Amygdala (tissue), 56 donors: ENCODE results near the gene ACOX3.
"Not testable (repeated sequence)": the region's sequence is repeated elsewhere in the genome, so short reads cannot be mapped to it uniquely, and the experiment has no call there.

Experiments used
- DNase-seq, 56 donors: peaks; one replicate each; lab custom pipeline; 2025; lab: John Stamatoyannopoulos, UW

The ACOX3 gene

GRCh38 chr4:8364141-8364540 lies 76.4 kb downstream of the ACOX3 start:
- no peak for DNase-seq

GRCh38 chr4:8362483-8362882 lies 78.0 kb downstream of the ACOX3 start:
- DNase-seq: no peak

GRCh38 chr4:8359193-8359592 lies 81.3 kb downstream of the ACOX3 start:
- DNase-seq: no peak

- DNase-seq: no peak
Measured at GRCh38 chr4:8356856-8357255, 83.7 kb downstream of the ACOX3 start.

- no peak for DNase-seq
Measured at GRCh38 chr4:8355864-8356565, 84.5 kb downstream of the ACOX3 start.

GRCh38 chr4:8355306-8355705 lies 85.2 kb downstream of the ACOX3 start:
- DNase-seq: no peak

- DNase-seq: no peak
Measured at GRCh38 chr4:8353912-8354453, 86.5 kb downstream of the ACOX3 start.

- no peak for DNase-seq
Measured at GRCh38 chr4:8353158-8353669, 87.3 kb downstream of the ACOX3 start.

GRCh38 chr4:8352368-8353157 lies 88.0 kb downstream of the ACOX3 start:
- no peak for DNase-seq

- DNase-seq: peak in 8 of 56 donors; percentile 11 to 30 (median 20)
Measured at GRCh38 chr4:8351931-8352367, 88.6 kb downstream of the ACOX3 start.

GRCh38 chr4:8350841-8351461 lies 89.6 kb downstream of the ACOX3 start:
- no peak for DNase-seq

GRCh38 chr4:8350352-8350751 lies 90.2 kb downstream of the ACOX3 start:
- no peak for DNase-seq

GRCh38 chr4:8349664-8350236 lies 90.8 kb downstream of the ACOX3 start:
- no peak for DNase-seq

GRCh38 chr4:8349236-8349635 lies 91.3 kb downstream of the ACOX3 start:
- not testable (repeated sequence) for DNase-seq

GRCh38 chr4:8348071-8348470 lies 92.5 kb downstream of the ACOX3 start:
- DNase-seq: no peak

- no peak for DNase-seq
Measured at GRCh38 chr4:8347660-8348059, 92.9 kb downstream of the ACOX3 start.

- DNase-seq: peak in 33 of 56 donors; percentile 8 to 81 (median 42)
Measured at GRCh38 chr4:8346838-8347605, 93.5 kb downstream of the ACOX3 start.

GRCh38 chr4:8345946-8346814 lies 94.3 kb downstream of the ACOX3 start:
- no peak for DNase-seq
